ENCODE data around the gene OPTN.
A peak's percentile ranks its signal among the peaks of the same experiment; 100 is the strongest.
"Not testable (repeated sequence)": the region's sequence is repeated elsewhere in the genome, so short reads cannot be mapped to it uniquely, and the experiment has no call there.

Gene OPTN

DNA sequence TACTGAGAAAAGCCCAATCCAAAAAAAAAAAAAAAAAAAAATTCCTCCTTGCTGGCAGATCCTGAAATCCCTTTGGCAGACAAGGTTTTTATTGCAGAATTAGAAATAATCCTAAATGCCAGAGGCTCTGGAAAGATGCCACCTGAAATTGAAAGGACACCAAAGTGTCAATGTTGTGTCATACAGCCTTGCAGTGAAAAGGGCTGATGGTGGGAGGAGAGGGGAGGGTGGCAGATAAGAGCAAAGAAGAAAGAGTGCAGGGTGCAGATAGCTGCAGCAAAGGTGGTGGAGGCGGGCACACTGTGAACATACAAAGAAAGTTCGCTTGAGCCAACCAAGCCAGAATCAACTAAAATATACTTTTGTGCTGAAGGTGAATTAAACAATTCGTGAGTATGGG is 8.2 kb upstream of the OPTN start:
- DNase-seq, result no peak

DNA sequence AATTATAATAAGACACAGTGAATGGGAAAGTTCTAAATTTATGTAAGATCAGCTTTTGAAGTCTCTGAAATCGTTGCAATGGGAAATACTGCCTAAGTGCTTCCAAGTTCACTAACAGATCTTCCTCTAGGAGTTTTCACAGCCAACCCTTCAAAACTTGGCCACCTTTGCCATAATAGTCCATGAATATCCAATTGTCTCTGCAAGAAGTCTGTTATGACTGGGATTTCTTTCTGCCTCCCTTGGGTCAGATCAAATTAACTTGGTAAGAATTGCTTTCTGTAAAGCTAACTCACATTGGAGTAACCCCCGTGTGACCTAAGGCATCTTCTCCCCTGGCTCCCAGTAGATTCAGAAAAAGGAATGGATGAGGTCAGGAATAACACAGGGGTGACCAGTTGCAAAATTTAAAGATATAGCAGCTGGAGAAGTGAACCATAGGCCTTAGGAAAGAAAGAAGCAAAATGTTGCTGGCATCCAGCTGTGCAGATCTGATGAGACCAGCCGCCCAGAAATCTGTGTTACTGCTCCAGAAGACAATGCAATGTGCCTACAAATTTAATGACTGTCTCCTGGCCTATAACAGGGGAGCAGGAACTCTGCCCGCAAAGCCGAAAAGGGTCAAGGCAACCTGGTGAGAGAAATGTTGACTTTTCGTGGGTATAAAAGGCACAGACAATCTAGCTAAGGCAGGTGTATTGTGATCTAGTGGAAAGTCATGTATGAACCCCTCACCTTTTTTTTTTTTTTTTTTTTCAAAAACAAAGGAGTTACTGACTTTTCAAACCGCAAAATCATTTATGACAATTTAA is 7.5 kb upstream of the OPTN start:
- no peak for DNase-seq

DNA sequence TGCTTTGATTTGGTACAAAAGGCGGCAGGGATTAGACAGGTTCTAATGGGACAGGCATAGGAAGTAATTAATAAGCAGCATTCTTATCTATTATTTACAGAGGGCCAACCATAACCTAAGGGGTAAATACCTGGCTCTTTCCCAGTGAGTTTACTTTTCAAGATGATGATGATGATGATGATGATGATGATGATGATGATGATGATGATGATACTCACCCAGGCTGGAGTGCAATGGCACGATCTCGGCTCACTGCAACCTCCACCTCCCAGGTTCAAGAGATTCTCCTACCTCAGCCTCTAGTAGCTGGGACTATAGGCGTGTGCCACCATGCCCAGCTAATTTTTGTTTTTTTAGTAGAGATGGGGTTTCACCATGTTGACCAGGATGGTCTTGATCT is 5.9 kb upstream of the OPTN start:
- DNase-seq, result not testable (repeated sequence)

DNA sequence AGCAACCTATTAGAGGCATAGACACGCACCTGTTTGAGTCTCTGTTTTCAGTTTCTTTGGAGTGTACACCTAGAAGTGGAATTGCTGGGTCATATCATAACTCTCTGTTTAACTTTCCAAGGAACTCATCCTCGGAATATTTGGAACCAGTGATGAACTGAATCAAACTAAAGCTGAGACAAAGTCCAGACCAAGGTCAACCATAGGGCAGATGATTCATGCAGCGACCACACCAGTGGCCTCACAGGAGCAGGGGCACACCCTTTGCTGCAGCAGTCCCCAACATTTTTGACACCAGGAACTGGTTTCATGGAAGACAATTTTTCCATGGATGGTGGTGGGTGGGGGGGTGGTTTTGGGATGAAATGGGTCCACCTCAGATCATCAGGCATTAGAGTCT is 4.9 kb upstream of the OPTN start:
- DNase-seq, result no peak

DNA sequence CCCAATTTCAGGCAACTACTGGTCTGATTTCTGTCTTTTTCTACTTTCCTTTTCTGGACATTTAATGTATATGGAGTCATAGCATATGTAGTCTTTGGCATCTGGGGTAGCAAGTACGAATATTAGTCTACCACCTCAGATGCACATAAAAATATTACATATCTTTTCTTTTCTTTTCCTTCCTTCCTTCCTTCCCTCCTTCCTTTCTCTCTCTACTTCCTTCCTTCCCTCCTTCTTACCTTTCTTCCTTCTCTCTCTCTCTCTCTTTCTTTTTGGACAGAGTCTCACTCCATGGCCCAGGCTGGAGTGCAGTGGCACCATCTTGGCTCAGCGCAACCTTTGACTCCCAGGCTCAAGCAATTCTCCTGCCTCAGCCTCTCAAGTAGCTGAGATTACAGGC is 4.0 kb upstream of the OPTN start:
- DNase-seq, result no peak

DNA sequence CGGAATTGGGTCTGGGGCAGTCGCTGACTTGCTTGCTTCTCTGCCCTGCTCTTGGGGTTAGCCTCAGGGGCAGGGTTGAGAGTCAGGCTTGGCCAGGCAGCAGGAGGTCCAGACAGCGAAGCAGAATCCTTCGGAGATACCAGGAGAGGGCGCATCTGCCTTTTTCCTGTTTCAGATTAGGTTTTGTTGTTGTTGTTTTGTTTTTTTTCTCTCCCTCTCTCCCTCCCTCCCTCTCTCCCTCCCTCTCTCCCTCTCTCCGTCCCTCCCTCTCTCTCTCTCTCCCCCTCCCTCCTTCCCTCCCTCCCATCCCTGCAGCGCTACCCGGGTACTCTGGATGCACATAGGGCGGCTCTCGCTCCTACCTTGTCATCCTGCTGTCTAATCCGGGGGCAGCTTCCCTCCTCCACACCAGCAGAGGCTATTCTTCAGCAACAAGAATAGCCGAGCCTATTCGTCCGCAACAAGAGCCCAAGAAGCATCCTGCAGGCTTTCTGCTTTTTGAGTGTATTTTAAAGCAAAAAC is 758 bp upstream of the OPTN start:
- DNase-seq, result peak; percentile 45 to 48

DNA sequence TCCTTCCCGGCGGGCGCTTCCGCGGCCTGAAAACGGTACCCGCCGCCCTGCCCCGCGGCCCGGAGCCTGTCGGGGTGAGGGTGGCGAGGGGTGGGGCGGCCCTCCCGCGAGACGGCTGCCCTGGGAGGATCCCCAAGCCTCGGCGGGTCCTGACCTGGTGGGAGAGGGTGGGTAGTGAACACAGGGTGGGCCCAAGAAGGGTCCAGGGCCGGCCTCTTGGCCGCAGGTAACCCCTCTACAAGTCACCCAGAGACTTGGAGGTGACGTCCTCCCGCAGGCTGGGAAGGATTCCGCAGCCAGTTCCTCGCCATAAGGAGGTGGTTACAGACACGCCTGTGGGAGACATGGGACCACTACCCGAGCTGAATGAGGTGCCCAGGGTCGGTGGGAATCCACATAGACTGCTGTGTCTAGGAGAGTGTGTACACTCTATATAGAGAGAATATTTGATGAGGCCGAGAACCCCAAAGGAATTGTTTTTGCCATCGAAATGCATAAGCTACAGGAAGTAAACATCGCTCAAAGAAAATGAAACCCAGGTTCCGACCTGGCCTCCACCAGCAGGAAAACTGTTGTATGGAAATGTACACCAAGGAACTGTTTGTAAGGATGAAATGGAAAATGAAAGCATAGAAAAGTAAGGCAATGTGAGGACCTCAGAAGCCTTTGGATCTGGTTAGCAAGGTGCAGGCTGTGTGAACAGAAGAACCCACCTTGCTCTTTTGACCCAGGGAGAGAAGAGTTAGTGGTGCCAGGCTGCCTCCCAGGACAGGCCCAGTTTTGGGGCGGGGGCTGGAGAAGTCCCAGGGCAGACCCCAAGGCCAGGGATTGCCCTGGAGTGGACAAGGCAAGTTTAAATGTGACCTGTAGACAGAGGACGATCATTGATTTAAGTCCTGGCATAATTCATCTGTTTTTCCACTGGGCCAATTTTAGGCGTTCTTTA is 659 bp downstream of the OPTN start:
- DNase-seq, result peak in 1 of 2 donors; percentile 57

DNA sequence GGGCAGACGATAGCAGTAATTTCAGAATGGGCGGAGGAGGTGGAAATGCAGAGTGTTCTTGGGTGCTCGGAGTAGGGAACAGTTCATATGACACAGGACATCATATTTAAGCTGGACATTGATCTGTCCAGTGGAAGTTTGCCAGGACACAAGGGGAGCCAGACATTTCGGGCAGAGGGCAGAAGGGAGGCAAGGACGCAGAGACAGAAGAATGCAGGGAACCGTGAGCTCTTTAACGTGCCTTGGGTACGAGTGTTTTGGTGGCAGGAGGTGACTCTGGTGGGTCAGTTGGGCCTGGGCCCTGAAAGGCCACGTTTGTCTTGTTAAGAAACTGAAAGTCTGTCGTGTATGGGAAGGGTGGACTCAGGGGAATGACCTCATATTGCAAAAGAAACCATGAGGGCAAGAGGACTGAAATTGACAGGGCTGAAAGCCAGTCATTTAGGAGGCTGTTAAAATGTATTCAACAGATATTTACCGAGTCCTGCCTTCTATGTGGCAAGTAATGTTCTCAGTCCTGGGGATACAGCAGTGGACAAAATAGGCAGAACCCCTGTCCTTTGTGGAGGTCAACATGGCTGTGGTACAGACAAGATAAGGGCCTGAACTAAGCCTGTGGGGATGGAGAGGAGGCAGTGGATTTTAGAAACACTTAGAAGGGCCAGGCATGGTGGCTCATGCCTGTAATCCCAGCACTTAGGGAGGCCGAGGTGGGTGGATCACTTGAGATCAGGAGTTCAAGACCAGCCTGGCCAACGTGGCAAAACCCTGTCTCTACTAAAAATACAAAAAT is 2.2 kb downstream of the OPTN start:
- no peak for DNase-seq

DNA sequence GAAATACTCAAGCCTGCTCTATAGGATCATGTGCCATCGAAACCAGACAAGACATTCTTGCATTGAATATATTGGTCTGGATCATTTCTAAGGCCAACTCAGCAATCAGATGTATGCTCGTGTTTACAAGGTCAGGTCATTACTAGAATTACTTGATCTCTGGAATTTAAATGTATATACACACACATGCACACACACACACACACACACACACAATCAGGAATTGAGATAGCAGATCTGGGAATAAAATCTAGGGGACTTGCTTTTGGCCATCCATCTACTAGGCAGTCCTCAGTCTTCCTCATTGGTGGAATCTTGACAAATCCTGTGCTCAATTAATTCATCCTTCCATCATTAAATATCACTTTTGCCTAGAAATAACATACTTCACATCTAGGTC is 3.6 kb downstream of the OPTN start:
- DNase-seq, result no peak

DNA sequence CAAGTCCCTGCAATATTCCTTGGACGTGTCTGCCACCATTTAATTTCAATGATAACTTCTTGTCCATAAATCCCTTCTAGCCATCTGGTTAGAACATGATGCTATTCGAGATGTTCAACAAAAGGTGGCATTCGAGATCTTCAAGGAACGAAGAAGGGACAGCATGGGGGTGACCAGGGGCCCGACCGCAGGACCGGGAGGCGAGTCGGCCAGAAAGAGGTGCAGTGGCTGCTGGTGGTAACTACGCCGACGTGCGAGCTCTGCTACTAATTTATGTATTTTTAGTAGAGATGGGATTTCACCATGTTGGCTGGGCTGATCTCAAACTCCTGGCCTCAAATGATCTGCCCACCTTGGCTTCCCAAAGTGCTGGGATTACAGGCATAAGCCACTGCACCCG is 4.7 kb downstream of the OPTN start:
- no peak for DNase-seq

DNA sequence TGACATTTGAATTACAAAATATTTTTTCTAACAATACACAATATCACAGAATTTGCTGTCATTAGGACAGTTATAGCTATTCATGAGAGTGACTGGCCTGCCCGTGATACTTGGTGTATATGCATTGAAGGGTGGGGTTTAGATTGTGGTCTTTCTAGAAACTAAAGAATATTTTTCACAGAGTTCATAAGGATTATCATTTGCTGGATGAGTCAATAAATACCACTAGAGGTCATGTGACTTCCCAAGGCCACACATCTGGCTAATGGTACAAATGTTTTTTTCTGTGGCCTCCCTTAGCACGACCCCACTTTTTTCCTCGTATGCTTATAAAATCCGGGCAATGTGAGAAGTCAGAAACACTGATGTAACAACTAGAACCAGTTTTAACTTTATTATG is 5.2 kb downstream of the OPTN start:
- DNase-seq, result no peak

DNA sequence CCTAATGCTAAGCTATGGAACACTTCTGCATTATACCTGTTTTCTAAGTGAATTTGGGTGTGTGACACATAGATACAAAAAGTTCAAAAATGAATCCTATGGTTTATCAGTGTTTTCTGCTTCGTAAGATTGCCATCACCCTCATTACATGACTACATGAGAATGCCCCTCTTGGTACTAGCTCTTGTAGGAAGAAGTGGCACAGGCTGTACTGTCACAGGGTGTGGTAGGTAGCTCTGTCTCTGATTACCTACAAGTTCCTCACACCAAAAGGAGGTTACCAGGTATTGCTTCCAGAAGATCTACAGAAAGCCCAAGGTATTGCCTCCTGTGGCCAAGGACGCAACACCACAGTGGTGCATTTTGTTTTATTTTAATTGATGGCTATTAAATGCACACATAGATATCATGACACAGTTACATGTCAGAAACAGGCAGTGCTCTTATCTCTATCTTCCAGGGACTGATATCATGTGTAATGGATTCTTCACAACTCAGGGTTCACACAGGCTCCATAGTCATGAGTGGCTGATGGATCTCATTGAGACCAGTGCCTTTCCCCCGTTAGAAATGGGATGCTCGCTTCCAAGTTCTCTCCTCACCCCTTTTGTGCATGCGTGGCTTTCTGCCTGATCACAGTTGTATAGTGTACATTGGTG is 6.6 kb downstream of the OPTN start:
- no peak for DNase-seq

DNA sequence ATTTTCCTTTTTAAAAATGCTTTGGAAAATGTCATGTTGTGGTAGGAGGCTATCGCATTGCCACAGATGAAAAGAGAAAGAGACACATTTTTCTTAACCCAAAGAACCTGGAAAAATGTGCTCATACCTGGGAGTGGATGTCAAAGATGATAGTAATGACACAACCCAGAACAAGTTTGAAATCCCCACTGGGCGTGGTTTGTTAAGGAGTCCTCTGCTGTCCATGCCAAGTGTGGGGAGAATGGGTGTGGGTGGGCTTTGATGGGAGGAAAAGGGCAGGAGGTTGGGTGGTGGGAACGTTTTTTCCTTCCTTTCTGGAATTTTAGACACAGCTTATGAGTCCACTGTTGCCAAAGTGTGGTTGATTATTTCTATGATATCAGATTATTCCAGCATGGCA is 10.9 kb downstream of the OPTN start:
- DNase-seq, result no peak

DNA sequence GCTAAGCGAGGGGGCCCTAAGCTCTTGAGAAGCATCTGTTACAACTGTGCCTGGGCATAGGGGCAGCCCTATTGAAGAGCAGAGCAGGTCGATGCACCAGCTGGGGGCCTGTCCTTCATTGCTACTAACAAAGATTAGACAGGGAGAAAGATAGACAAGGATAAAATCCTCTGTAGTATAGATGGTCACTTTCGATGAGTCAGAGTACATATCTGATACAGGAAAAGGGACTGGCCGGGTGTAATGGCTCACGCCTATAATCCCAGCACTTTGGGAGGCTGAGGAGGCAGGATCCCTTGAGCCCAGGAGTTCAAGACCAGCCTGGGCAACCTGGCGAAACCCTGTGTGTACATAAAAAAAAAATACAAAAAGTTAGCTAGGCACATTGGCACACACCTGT is 13.6 kb downstream of the OPTN start:
- DNase-seq, result no peak

DNA sequence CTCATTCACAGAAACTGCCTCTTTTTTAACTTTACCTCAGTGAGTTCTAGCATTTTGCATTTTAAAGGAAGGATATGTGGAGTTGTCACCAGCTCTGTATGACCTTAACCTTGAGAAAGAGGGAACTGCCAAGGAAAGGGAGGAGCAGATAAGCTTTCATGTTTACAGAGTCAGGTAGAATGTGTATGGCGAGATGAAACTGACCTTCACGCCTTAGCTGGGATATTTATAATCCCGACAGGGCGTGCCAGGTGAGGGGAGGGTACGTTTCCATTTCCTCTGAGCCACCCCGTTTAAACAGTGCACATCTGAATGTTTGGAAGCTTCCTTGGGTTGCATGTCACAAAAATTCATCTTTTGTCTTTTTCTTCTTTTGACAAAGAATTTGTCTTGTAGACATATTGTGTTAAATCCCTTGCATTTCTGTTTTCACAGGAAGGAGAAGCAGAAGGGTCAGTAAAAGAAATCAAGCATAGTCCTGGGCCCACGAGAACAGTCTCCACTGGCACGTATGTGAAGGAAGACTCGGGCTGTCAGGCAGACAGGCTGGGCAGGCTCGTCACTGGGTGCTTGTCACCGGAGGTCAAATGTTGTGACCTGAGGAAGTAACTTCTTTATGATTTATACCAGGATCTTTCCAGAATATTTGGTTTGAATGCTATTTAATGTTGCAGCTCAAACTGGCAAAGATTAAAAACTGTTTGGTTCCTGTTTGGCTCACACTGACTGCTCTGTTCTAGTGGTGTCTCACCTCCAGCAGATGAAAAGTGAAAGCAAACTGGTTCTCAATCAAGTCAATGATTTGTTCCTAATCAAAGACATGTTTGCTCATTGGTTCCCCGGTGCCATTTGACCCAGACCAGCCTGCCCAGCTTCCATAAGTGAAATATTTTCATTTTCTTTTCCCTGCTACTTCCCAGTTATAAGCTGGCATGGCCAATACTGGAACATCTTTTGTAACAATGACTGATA is 16.2 kb downstream of the OPTN start:
- no peak for DNase-seq

DNA sequence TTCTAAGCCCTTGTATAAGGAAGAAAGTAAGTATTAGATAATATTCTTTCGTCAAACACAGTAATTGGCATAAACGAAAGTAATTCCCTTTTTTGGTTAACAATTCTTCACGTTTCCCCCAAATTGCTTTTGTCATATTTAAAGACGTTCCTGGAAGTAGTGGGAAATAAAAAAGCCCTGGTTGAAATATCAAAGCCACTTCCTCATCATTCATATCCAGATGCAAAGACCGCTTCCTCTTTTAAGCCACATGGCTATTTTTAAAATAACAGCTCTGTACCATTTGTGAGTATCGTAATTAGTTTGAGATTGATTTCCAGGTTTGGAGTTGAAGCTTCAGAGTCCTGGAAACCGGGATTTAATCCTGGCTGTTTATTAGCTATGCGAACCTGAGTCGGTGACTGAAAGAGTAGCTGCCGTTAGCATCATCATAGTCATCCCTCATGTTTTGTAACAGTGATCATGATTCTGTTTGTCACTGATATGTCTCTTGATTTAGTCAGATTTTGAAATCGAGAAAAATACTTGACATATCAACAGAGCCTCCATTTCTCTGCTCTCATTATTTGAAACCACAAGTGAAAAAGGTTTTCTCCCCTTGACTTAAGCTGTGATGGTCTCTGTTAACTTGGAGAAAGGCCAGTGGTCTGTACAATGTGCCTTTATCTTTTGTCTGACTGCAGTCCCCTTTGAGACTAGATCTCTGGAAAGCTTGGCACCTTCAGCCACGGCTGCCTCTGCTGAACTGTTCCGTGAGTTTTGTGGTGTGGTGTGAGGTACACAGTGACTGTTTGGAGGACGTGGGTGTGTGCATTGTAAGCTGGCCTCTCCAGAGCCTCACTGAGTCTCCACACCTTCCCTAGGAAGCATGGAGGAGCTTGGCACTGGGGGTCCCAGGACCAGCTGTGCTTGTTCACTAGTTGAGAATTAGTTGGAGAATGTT is 18.1 kb downstream of the OPTN start:
- peak; percentile 8 to 34 for DNase-seq

DNA sequence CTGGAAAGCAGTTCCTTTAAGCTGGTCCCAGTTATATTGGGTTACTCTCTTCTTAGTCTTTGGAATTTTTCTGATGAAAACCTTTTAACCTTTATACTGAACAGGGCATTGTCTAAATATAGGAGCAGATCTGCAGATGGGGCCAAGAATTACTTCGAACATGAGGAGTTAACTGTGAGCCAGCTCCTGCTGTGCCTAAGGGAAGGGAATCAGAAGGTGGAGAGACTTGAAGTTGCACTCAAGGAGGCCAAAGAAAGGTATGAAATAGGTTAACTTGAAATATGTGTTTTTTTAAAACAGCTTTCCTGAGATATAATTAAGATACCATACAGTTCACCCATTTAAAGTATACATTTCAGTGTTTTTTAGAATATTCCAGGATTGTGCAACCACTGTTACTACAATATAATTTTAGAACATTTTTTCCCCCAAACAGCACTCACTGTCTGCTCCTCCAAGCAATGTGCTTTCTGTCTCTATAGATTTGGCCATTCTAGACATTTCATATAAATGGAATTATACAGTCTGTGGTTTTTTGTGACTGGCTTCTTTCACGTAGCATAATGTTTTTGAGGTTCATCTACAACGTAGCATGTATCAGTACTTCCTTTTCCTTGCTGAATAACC is 18.9 kb downstream of the OPTN start:
- no peak for DNase-seq

DNA sequence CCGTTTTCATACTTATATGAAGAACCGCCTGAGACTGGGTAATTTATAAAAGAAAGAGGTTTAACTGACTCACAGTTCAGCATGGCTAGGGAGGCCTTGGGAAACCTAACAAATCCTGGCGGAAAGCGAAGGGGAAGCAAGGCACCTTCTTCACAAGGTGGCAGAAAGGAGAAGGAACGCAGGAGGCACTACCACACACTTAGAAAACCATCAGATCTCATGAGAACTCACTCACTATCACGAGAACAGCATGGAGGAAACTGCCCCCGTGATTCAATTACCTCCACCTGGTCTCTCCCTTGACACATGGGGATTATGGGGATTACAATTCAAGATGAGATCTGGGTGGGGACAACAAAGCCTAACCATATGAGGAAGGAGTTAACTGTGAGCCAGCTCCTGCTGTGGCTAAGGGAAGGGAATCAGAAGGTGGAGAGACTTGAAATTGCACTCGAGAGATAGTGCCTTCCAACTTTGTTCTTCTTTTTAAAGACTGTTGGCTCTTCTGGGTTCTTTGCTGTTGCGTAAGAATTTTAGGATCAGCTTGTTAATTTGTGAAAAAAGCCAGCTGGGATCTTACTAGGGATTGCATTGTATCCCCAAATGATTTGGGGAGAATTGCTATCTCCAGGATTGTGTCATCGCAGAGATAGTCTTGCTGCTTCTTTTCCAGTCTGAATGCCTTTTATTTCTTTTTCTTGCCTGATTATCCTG is 21.0 kb downstream of the OPTN start:
- DNase-seq, result no peak

DNA sequence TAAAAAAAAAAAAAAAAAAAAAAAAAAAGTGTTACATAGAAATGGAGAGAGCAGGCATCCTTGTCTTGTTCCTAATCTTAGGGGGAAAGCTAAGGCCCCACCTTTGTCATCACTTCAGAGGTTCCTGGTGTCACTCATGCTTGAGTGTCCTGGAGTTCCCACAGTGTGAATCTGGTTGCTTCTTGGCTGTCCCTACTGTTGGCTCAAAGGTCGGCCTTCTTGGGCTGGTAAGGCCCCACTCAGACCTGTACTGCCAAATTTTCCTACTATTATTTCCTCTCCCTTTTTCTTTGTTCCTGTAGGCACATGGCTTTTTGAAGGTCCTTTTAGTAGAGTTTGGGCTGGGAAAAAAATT is 21.5 kb downstream of the OPTN start:
- DNase-seq, result no peak

All from bone marrow (tissue), 2 donors.